Stomach (tissue), 9 donors: Measurements from ENCODE around the gene LGALS7B. TPM values are rescaled to one million over a fixed set of nuclear protein-coding genes. Genes with fewer than 3 reads are reported as not detected.
"Not testable (repeated sequence)": the region's sequence is repeated elsewhere in the genome, so short reads cannot be mapped to it uniquely, and the experiment has no call there.

Source experiments
- DNase-seq, 2 donors: peaks; one replicate each; pipeline versions ENCODE4 v3.0.0 to v3.0.0-alpha.2; 2013 to 2019
- H3K27ac ChIP-seq, 5 donors: fragments of 200-600 bp in 4 of 5; sonication (generic) in 4 of 5; one replicate each; pipeline ENCODE4 v1.5.1; 2013 to 2019; ENCODE audit warnings: mild to moderate bottlenecking in 1 of 5, moderate library complexity in 1 of 5
- H3K27me3 ChIP-seq, 3 donors: fragments of 200-600 bp; sonication (generic); one replicate each; pipeline ENCODE4 v1.5.1; 2017 to 2019; ENCODE audit warnings: mixed run types in 1 of 3
- H3K36me3 ChIP-seq, 4 donors: fragments of 200-600 bp; sonication (generic); 1 replicate in 3 of 4; 2 replicates in 1 of 4; pipeline ENCODE4 v1.5.1; 2016 to 2019
- H3K4me1 ChIP-seq, 4 donors: fragments of 200-600 bp; sonication (generic); one replicate each; pipeline ENCODE4 v1.5.1; 2016 to 2019
- H3K4me3 ChIP-seq, 4 donors: fragments of 200-600 bp; sonication (generic) in 3 of 4; one replicate each; pipeline ENCODE4 v1.5.1; 2016 to 2019; ENCODE audit warnings: mild to moderate bottlenecking in 1 of 4
- H3K9me3 ChIP-seq, 4 donors: fragments of 200-600 bp; sonication (generic); one replicate each; pipeline ENCODE4 v1.5.1; 2016 to 2019
- EP300 ChIP-seq: sonication (generic); formaldehyde crosslinking; IDR thresholded peaks from one replicate; pipeline ENCODE4 v1.6.1; 2017; ENCODE audit warnings: antibody characterized with exemption
- POLR2A ChIP-seq, 4 donors: fragments of 450-650 bp; IDR thresholded peaks; one replicate each; pipeline ENCODE4 v1.6.1; 2016; ENCODE audit warnings: antibody characterized with exemption in 4 of 4, control low read depth in 2 of 4, mild to moderate bottlenecking in 1 of 4, moderate library complexity in 1 of 4
- POLR2AphosphoS5 ChIP-seq, 3 donors: sonication (generic); formaldehyde crosslinking; IDR thresholded peaks; one replicate each; pipeline ENCODE4 v1.6.1; 2016; ENCODE audit warnings: antibody characterized with exemption in 3 of 3
- WGBS, 5 donors: extraction: QIAGEN DNeasy Blood & Tissue Kit in 3 of 5; methylation state at CpG; one replicate each; pipeline versions ENCODE4 v1.1.5 to v1.1.7; 2013 to 2018; 5-methylcytosine and 5-hydroxymethylcytosine counted together
- intact Hi-C: fragments of 100-400 bp; cut with DNase I; formaldehyde crosslinking; loops from one replicate; pipeline ENCODE4 v1.15.1; 2023; ENCODE audit warnings: low total_unique reads
- polyA plus RNA-seq, 3 donors: library from polyadenylated mRNA; stranded (reverse); fragments of 200-250 nt; gene quantifications; one replicate each; pipeline ENCODE4 v1.2.3, GENCODE V29; 2013
- total RNA-seq, 5 donors: library from RNA; depleted of rRNA; stranded (reverse); fragments of >200 nt; gene quantifications; one replicate each; pipeline versions ENCODE4 v1.1.0 to v1.2.3, GENCODE V29; 2014 to 2016
- TF ChIP-seq, protein P1 (sequence below), 7 experiments: fragments of 450-650 bp in 4 of 7; fragments of 200-600 bp in 3 of 7; sonication (generic) in 3 of 7; IDR thresholded peaks; one replicate each; pipeline ENCODE4 v1.5.1; 2016 to 2019; ENCODE audit warnings: antibody characterized with exemption in 7 of 7, control low read depth in 2 of 7, mild to moderate bottlenecking in 1 of 7
- donor health status: healthy with polysubstance abuse.
- donor health status: Bipolar disorder and iron deficiency.
- donor health status: healthy.

LGALS7B gene
- total and polyA plus RNA-seq, 8 donors, result 3.6 to 980 (median 4.6) TPM; not detected in 5

DNA sequence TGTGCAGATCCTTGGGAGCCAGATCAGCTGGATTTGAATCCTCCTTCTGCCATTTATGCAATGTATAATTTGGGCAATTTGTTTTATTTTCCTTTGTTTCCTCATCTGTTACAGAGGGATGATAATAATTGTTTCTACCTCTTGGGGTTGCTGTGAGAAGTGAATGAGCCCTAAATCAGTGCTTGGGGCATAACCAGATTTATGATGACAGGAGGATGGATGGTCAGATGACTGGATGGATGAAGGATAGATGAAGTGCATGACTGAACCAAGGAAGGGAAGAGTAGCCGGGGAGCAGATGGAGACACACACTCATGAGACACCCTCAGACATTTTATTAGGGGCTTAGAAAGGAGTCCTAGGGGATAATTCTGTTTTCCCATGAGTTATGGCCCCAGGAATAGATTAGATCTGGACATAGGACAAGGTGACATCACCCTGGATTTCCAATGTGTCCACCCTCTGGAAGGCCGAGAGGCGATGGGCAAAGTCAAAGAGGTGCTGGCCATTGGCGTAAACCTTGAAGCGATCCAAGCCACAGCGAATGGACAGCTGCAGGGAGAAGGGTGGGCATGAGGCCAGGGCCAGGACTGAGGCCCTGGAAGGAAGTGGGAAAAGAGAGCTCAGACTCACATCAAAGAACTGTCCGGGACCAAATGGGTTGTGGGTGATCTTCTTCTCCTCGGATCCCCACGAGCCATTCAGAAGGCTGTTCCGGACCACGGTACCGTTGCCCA is 12.5 kb downstream of the LGALS7B start:
- H3K4me3 ChIP-seq, result no peak overlapping the region
- 87 to 94% (median 91%) methylated on average over 12 of the region's 12 CpGs for WGBS, 5 donors
- H3K27me3 ChIP-seq, result no peaks in the 10 kb centered on the region
- DNase-seq, result no peak
- no peaks in the 10 kb centered on the region for H3K9me3 ChIP-seq
- intact Hi-C loops, result no loop called here
- peaks cover 0 to 9% (median 0%) of the 10 kb centered on the region in 4 donors for H3K4me1 ChIP-seq
- no peak for TF ChIP-seq POLR2AphosphoS5 (IDR thresholded peaks at IDR 0.05)
- TF ChIP-seq, protein P1, sequence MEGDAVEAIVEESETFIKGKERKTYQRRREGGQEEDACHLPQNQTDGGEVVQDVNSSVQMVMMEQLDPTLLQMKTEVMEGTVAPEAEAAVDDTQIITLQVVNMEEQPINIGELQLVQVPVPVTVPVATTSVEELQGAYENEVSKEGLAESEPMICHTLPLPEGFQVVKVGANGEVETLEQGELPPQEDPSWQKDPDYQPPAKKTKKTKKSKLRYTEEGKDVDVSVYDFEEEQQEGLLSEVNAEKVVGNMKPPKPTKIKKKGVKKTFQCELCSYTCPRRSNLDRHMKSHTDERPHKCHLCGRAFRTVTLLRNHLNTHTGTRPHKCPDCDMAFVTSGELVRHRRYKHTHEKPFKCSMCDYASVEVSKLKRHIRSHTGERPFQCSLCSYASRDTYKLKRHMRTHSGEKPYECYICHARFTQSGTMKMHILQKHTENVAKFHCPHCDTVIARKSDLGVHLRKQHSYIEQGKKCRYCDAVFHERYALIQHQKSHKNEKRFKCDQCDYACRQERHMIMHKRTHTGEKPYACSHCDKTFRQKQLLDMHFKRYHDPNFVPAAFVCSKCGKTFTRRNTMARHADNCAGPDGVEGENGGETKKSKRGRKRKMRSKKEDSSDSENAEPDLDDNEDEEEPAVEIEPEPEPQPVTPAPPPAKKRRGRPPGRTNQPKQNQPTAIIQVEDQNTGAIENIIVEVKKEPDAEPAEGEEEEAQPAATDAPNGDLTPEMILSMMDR (IDR thresholded peaks at IDR 0.05), result no peak
- no peak for TF ChIP-seq EP300
- peaks cover 0 to 44% (median 32%) of the 10 kb centered on the region in 4 donors for H3K36me3 ChIP-seq
- no peak overlapping the region for H3K27ac ChIP-seq

DNA sequence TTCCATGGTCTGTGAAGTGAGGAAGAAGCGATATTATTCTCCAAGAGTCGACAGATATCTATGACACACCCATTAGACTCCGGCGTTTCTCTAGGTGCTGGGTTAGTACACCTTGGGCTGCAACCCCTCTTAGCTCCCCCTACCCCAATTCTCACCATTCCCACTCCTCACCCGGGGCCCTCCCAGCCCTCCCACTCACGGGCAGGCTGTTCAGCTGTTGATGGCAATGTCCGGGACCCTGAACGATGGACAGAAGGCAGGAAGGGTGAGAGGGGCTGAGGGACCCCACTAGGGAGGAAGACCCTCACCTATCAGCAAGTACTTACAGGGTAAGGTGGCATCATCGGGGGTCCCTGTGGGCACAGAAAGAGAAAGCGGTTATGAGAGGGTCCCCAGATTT is 14.5 kb downstream of the LGALS7B start:
- 88 to 93% (median 90%) methylated on average over 10 of the region's 10 CpGs for WGBS, 5 donors
- Histone ChIP-seq H3K27me3 (no peaks in the 10 kb centered on the region), H3K9me3 (no peaks in the 10 kb centered on the region), H3K4me3 (no peak overlapping the region), H3K27ac (no peak overlapping the region), H3K4me1 (peaks cover 0 to 9% (median 0%) of the 10 kb centered on the region in 4 donors), H3K36me3 (peaks cover 0 to 44% (median 32%) of the 10 kb centered on the region in 4 donors)
- TF ChIP-seq POLR2A (IDR thresholded peaks at IDR 0.05) (no peak), POLR2AphosphoS5 (IDR thresholded peaks at IDR 0.05) (no peak)
- intact Hi-C loops, result no loop called here
- DNase-seq, result no peak

DNA sequence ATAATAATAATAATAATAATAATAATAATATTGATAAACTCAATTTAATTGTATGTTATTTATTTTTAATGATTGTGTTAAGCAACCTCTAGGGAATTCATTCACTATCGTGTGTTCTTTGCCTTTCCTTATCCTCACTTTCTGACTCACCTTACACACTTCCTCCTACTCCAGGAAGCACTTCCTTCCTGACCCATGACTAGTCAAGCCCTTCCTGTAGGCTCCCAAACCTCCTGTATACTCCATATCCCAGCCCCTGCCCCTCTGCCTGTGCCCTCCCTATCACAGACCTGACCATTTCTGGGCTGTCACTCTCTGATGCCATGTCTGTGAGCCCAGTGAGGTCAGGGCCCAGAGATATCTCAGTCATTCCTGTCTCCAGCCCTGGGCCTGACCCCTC is 16.2 kb downstream of the LGALS7B start:
- H3K36me3 ChIP-seq, result peaks cover 0 to 44% (median 32%) of the 10 kb centered on the region in 4 donors
- H3K9me3 ChIP-seq, result no peaks in the 10 kb centered on the region
- H3K27me3 ChIP-seq, result no peaks in the 10 kb centered on the region
- peak overlapping the region in 3 of 5 donors; percentile 19 to 53 (median 50) for H3K27ac ChIP-seq
- intact Hi-C loops, result no loop called here
- 32 to 66% (median 52%) methylated on average over 1 of the region's 1 CpG for WGBS, 5 donors
- no peak for TF ChIP-seq POLR2AphosphoS5 (IDR thresholded peaks at IDR 0.05)
- no peak for TF ChIP-seq POLR2A (IDR thresholded peaks at IDR 0.05)
- TF ChIP-seq, protein P1 (IDR thresholded peaks at IDR 0.05), result no peak
- TF ChIP-seq EP300, result no peak
- peaks cover 0 to 4% (median 0%) of the 10 kb centered on the region in 4 donors for H3K4me1 ChIP-seq
- no peak for DNase-seq
- H3K4me3 ChIP-seq, result no peak overlapping the region

DNA sequence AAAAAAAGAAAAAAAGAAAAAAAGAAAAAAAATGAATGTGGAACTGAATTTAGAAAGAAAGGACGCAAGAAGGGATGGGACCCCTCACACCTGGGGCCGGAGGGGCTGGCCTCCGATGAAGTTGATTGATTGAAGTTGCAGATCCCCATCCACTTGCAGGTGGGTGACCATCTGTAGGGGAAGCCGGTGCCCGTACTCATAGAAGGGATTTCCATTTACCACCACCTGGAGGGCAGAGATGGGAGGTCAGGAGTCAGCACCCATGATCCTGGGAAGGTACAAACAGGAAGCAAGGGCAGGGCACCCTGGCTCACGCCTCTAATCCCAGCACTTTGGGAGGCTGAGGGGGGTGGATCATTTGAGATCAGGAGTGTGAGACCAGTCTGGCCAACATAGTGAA is 17.4 kb downstream of the LGALS7B start:
- 86 to 94% (median 90%) methylated on average over 6 of the region's 6 CpGs for WGBS, 5 donors
- TF ChIP-seq EP300, result no peak
- TF ChIP-seq POLR2AphosphoS5 (IDR thresholded peaks at IDR 0.05), result no peak
- TF ChIP-seq, protein P1 (IDR thresholded peaks at IDR 0.05), result no peak
- no peak for TF ChIP-seq POLR2A (IDR thresholded peaks at IDR 0.05)
- no peaks in the 10 kb centered on the region for H3K9me3 ChIP-seq
- peaks cover 0 to 3% (median 0%) of the 10 kb centered on the region in 4 donors for H3K4me1 ChIP-seq
- intact Hi-C loops, result no loop called here
- H3K4me3 ChIP-seq, result no peak overlapping the region
- no peak for DNase-seq
- peaks cover 0 to 37% (median 26%) of the 10 kb centered on the region in 4 donors for H3K36me3 ChIP-seq
- no peak overlapping the region for H3K27ac ChIP-seq
- H3K27me3 ChIP-seq, result no peaks in the 10 kb centered on the region

DNA sequence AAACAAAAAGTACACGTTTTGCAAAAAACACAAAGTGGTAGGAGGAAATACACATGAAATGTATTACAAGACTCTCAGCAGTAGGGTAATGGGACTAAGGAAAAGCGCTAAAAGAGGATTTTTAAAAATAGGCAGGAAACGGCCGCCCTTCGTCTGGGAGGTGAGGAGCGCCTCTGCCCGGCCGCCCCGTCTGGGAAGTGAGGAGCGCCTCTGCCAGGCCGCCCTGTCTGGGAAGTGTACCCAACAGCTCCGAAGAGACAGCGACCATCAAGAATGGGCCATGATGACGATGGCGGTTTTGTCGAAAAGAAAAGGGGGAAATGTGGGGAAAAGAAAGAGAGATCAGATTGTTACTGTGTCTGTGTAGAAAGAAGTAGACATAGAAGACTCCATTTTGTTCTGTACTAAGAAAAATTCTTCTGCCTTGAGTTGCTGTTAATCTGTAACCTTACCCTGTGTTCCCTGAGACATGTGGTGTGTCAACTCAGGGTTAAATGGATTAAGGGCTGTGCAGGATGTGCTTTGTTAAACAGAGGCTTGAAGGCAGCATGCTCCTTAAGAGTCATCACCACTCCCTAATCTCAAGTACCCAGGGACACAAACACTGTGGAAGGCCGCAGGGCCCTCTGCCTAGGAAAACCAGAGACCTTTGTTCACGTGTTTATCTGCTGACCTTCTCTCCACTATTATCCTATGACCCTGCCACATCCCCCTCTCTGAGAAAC is 18.5 kb downstream of the LGALS7B start:
- H3K4me3 ChIP-seq, DNase-seq, H3K9me3 ChIP-seq, H3K4me1 ChIP-seq, intact Hi-C loops, H3K27me3 ChIP-seq: not testable (repeated sequence)
- Histone ChIP-seq H3K27ac (peak overlapping the region in 1 of 5 donors; percentile 20), H3K36me3 (peaks cover 0 to 25% (median 15%) of the 10 kb centered on the region in 4 donors)
- WGBS, 5 donors, result 75 to 89% (median 82%) methylated on average over 13 to 18 of the region's 18 CpGs
